Neural cell (in vitro differentiated cells): ENCODE measurements around the gene GPER1. TPM values are rescaled to one million over a fixed set of nuclear protein-coding genes. Genes with fewer than 3 reads are reported as not detected.

Experiments
- H2AFZ ChIP-seq: fragments of 200-600, 300-800 bp; sonication (generic), shearing (Covaris generic); 2 replicates; pipeline ENCODE4 v1.6.0; 2014; ENCODE audit warnings: low read depth, mild to moderate bottlenecking, antibody characterized with exemption, low read length, moderate library complexity
- H3F3A ChIP-seq: fragments of 200-600 bp; shearing (Covaris generic); 2 replicates; pipeline ENCODE4 v1.6.1; 2016; ENCODE audit warnings: mild to moderate bottlenecking, moderate library complexity, mixed read lengths, antibody characterized with exemption, low read length; ENCODE audit not compliant: insufficient read depth, poor library complexity, severe bottlenecking
- H3K27ac ChIP-seq: fragments of 200-600, 300-800 bp; sonication (generic), shearing (Covaris generic); 2 replicates; pipeline ENCODE4 v1.5.1; 2014; ENCODE audit warnings: mild to moderate bottlenecking, low read length, moderate library complexity
- H3K27me3 ChIP-seq: fragments of 300-800, 200-600 bp; sonication (generic), shearing (Covaris generic); 2 replicates; pipeline ENCODE4 v1.6.0; 2014; ENCODE audit warnings: mild to moderate bottlenecking, low read depth, low read length, moderate library complexity; ENCODE audit not compliant: insufficient read depth
- H3K36me3 ChIP-seq: fragments of 300-800, 200-600 bp; sonication (generic), shearing (Covaris generic); 2 replicates; pipeline ENCODE4 v1.5.1; 2014; ENCODE audit warnings: mild to moderate bottlenecking, antibody characterized with exemption, low read length, moderate library complexity; ENCODE audit not compliant: insufficient read depth
- H3K4me2 ChIP-seq: fragments of 300-800, 200-600 bp; sonication (generic), shearing (Covaris generic); 2 replicates; pipeline ENCODE4 v1.6.0; 2014; ENCODE audit warnings: mild to moderate bottlenecking, low read length
- H3K4me3 ChIP-seq: fragments of 300-800, 200-600 bp; sonication (generic), shearing (Covaris generic); 2 replicates; pipeline ENCODE4 v1.5.1; 2014; ENCODE audit warnings: mild to moderate bottlenecking, low read length, moderate library complexity
- H3K79me2 ChIP-seq: fragments of 200-600 bp; shearing (Covaris generic); replicated peaks from 2 replicates; pipeline ENCODE4 v1.6.0; 2014; ENCODE audit warnings: mild to moderate bottlenecking, low read length, moderate library complexity; ENCODE audit not compliant: insufficient read depth
- H3K9ac ChIP-seq: fragments of 300-800, 200-600 bp; sonication (generic), shearing (Covaris generic); 2 replicates; pipeline ENCODE4 v1.6.1; 2016; ENCODE audit warnings: mild to moderate bottlenecking, low read length, mixed read lengths
- H3K9me2 ChIP-seq: fragments of 200-600 bp; shearing (Covaris generic); 2 replicates; pipeline ENCODE4 v1.6.1; 2016; ENCODE audit warnings: mild to moderate bottlenecking, low read length, mixed read lengths; ENCODE audit not compliant: insufficient read depth
- H3K9me3 ChIP-seq: fragments of 200-600, 300-800 bp; sonication (generic), shearing (Covaris generic); 2 replicates; pipeline ENCODE4 v1.6.1; 2016; ENCODE audit warnings: mild to moderate bottlenecking, mixed run types, low read length, moderate library complexity, mixed read lengths
- H4K20me1 ChIP-seq: fragments of 200-600 bp; shearing (Covaris generic); 2 replicates; pipeline ENCODE4 v1.6.1; 2016; ENCODE audit warnings: mild to moderate bottlenecking, mixed run types; ENCODE audit not compliant: insufficient read depth
- EP300 ChIP-seq: fragments of 450-650 bp; conservative IDR thresholded peaks from 2 replicates; pipeline ENCODE4 v1.6.1; 2014; ENCODE audit warnings: antibody characterized with exemption, mild to moderate bottlenecking, moderate library complexity; ENCODE audit not compliant: poor library complexity, severe bottlenecking
- EZH2 ChIP-seq: fragments of 200-600, 300-800 bp; shearing (Covaris generic), sonication (generic); IDR thresholded peaks from 2 replicates; pipeline ENCODE4 v1.6.1; 2014; ENCODE audit warnings: antibody characterized with exemption, low read length, borderline replicate concordance, mild to moderate bottlenecking; ENCODE audit not compliant: insufficient read depth, poor library complexity, severe bottlenecking
- MXI1 ChIP-seq: fragments of 450-650 bp; conservative IDR thresholded peaks from 2 replicates; pipeline ENCODE4 v1.6.1; 2014; ENCODE audit warnings: antibody characterized with exemption, mild to moderate bottlenecking; ENCODE audit not compliant: poor library complexity, severe bottlenecking
- POLR2AphosphoS5 ChIP-seq: IDR thresholded peaks from 2 replicates; pipeline ENCODE4 v1.6.1; 2012
- RAD21 ChIP-seq: fragments of 450-650 bp; conservative IDR thresholded peaks from 2 replicates; pipeline ENCODE4 v1.6.1; 2014; ENCODE audit warnings: antibody characterized with exemption, mild to moderate bottlenecking, moderate library complexity
- SMC3 ChIP-seq: fragments of 450-650 bp; conservative IDR thresholded peaks from 2 replicates; pipeline ENCODE4 v1.6.1; 2014; ENCODE audit warnings: antibody characterized with exemption, mild to moderate bottlenecking, moderate library complexity; ENCODE audit not compliant: poor library complexity
- TAF1 ChIP-seq: IDR thresholded peaks from 2 replicates; pipeline ENCODE4 v1.6.1; 2012; ENCODE audit warnings: low read depth
- polyA plus RNA-seq: library from polyadenylated mRNA; depleted of rRNA; stranded (reverse); fragments of >200 nt; gene quantifications from 2 replicates; pipeline ENCODE4 v1.2.3, GENCODE V29; 2014
- TF ChIP-seq, protein P1 (sequence below): IDR thresholded peaks from 2 replicates; pipeline ENCODE4 v1.6.1; 2012; ENCODE audit warnings: borderline replicate concordance
- TF ChIP-seq, protein P2 (sequence below): fragments of 450-650 bp; IDR thresholded peaks from 2 replicates; pipeline ENCODE4 v1.5.1; 2014; ENCODE audit warnings: antibody characterized with exemption, mild to moderate bottlenecking, moderate library complexity; ENCODE audit not compliant: poor library complexity, severe bottlenecking

Gene GPER1
- polyA plus RNA-seq, 1 donor from 2014 or later: not detected

DNA sequence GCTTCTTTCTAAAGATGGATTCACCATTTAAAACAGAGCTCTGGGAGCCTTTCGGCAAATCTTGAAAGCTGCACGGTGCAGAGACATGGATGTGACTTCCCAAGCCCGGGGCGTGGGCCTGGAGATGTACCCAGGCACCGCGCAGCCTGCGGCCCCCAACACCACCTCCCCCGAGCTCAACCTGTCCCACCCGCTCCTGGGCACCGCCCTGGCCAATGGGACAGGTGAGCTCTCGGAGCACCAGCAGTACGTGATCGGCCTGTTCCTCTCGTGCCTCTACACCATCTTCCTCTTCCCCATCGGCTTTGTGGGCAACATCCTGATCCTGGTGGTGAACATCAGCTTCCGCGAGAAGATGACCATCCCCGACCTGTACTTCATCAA, 3.7 kb downstream of the GPER1 start:
- Histone ChIP-seq H3K79me2 (no peaks in the 10 kb centered on the region), H3K4me3 (no peak overlapping the region), H3K27ac (no peak overlapping the region), H3K9me3 (no peaks in the 10 kb centered on the region), H4K20me1 (no peaks in the 10 kb centered on the region), H2AFZ (no peak overlapping the region), H3K27me3 (no peaks in the 10 kb centered on the region), H3K36me3 (peaks cover 4% of the 10 kb centered on the region), H3K4me2 (no peak overlapping the region), H3K9me2 (no peaks in the 10 kb centered on the region), H3K9ac (no peak overlapping the region), H3F3A (no peaks in the 10 kb centered on the region)
- TF ChIP-seq MXI1 (no peak), EZH2 (no peak), POLR2AphosphoS5 (no peak), TAF1 (no peak), RAD21 (no peak), EP300 (no peak), SMC3 (no peak)
- TF ChIP-seq, protein P1, sequence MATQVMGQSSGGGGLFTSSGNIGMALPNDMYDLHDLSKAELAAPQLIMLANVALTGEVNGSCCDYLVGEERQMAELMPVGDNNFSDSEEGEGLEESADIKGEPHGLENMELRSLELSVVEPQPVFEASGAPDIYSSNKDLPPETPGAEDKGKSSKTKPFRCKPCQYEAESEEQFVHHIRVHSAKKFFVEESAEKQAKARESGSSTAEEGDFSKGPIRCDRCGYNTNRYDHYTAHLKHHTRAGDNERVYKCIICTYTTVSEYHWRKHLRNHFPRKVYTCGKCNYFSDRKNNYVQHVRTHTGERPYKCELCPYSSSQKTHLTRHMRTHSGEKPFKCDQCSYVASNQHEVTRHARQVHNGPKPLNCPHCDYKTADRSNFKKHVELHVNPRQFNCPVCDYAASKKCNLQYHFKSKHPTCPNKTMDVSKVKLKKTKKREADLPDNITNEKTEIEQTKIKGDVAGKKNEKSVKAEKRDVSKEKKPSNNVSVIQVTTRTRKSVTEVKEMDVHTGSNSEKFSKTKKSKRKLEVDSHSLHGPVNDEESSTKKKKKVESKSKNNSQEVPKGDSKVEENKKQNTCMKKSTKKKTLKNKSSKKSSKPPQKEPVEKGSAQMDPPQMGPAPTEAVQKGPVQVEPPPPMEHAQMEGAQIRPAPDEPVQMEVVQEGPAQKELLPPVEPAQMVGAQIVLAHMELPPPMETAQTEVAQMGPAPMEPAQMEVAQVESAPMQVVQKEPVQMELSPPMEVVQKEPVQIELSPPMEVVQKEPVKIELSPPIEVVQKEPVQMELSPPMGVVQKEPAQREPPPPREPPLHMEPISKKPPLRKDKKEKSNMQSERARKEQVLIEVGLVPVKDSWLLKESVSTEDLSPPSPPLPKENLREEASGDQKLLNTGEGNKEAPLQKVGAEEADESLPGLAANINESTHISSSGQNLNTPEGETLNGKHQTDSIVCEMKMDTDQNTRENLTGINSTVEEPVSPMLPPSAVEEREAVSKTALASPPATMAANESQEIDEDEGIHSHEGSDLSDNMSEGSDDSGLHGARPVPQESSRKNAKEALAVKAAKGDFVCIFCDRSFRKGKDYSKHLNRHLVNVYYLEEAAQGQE: no peak
- TF ChIP-seq, protein P2, sequence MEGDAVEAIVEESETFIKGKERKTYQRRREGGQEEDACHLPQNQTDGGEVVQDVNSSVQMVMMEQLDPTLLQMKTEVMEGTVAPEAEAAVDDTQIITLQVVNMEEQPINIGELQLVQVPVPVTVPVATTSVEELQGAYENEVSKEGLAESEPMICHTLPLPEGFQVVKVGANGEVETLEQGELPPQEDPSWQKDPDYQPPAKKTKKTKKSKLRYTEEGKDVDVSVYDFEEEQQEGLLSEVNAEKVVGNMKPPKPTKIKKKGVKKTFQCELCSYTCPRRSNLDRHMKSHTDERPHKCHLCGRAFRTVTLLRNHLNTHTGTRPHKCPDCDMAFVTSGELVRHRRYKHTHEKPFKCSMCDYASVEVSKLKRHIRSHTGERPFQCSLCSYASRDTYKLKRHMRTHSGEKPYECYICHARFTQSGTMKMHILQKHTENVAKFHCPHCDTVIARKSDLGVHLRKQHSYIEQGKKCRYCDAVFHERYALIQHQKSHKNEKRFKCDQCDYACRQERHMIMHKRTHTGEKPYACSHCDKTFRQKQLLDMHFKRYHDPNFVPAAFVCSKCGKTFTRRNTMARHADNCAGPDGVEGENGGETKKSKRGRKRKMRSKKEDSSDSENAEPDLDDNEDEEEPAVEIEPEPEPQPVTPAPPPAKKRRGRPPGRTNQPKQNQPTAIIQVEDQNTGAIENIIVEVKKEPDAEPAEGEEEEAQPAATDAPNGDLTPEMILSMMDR: no peak

DNA sequence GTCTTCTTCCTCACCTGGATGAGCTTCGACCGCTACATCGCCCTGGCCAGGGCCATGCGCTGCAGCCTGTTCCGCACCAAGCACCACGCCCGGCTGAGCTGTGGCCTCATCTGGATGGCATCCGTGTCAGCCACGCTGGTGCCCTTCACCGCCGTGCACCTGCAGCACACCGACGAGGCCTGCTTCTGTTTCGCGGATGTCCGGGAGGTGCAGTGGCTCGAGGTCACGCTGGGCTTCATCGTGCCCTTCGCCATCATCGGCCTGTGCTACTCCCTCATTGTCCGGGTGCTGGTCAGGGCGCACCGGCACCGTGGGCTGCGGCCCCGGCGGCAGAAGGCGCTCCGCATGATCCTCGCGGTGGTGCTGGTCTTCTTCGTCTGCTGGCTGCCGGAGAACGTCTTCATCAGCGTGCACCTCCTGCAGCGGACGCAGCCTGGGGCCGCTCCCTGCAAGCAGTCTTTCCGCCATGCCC, 4.3 kb downstream of the GPER1 start:
- TF ChIP-seq SMC3: no peak
- H2AFZ ChIP-seq: no peak overlapping the region
- H3K4me3 ChIP-seq: no peak overlapping the region
- H3K36me3 ChIP-seq: peaks cover 4% of the 10 kb centered on the region
- H3K27me3 ChIP-seq: no peaks in the 10 kb centered on the region
- no peaks in the 10 kb centered on the region for H4K20me1 ChIP-seq
- H3F3A ChIP-seq: no peaks in the 10 kb centered on the region
- no peaks in the 10 kb centered on the region for H3K9me2 ChIP-seq
- no peaks in the 10 kb centered on the region for H3K9me3 ChIP-seq
- H3K9ac ChIP-seq: no peak overlapping the region
- H3K79me2 ChIP-seq: no peaks in the 10 kb centered on the region
- H3K27ac ChIP-seq: no peak overlapping the region
- H3K4me2 ChIP-seq: no peak overlapping the region
